ENCODE data around the gene SLC22A1. TPM values are rescaled to one million over a fixed set of nuclear protein-coding genes. Genes with fewer than 3 reads are reported as not detected.

Gene SLC22A1
- polyA plus RNA-seq, 1 donor from 2014 or later: 0.71 TPM

GRCh38 chr6:160082627-160083026, 39.0 kb upstream of the SLC22A1 start:
- Histone ChIP-seq H3K4me3 (ENCODE audit: low read length) (no peak overlapping the region), H4K20me1 (ENCODE audit: insufficient read depth) (no peaks in the 10 kb centered on the region), H3K9me3 (ENCODE audit: low read length) (no peaks in the 10 kb centered on the region), H3F3A (ENCODE audit: insufficient read depth, low read length, poor library complexity, severe bottlenecking) (no peaks in the 10 kb centered on the region), H3K9ac (ENCODE audit: low read length) (no peak overlapping the region), H3K36me3 (ENCODE audit: insufficient read depth, low read length) (peaks cover 8% of the 10 kb centered on the region), H2AFZ (ENCODE audit: low read depth, low read length) (no peak overlapping the region), H3K27ac (ENCODE audit: low read length) (no peak overlapping the region), H3K79me2 (replicated peaks; ENCODE audit: insufficient read depth, low read length) (no peaks in the 10 kb centered on the region), H3K27me3 (ENCODE audit: insufficient read depth, low read depth, low read length) (no peaks in the 10 kb centered on the region), H3K4me2 (ENCODE audit: low read length) (no peak overlapping the region), H3K9me2 (ENCODE audit: insufficient read depth, low read length) (no peaks in the 10 kb centered on the region)
- TF ChIP-seq POLR2AphosphoS5 (IDR thresholded peaks at IDR 0.05): no peak
- no peak for TF ChIP-seq EP300 (conservative IDR thresholded peaks at IDR 0.05; ENCODE audit: poor library complexity, severe bottlenecking)
- no peak for TF ChIP-seq REST (IDR thresholded peaks at IDR 0.05; ENCODE audit: borderline replicate concordance)
- no peak for TF ChIP-seq EZH2 (IDR thresholded peaks at IDR 0.05; ENCODE audit: borderline replicate concordance, insufficient read depth, low read length, poor library complexity, severe bottlenecking)
- TF ChIP-seq SMC3 (conservative IDR thresholded peaks at IDR 0.05; ENCODE audit: poor library complexity): no peak
- no peak for TF ChIP-seq RAD21 (conservative IDR thresholded peaks at IDR 0.05)
- TF ChIP-seq CTCF (IDR thresholded peaks at IDR 0.05; ENCODE audit: poor library complexity, severe bottlenecking): no peak
- TF ChIP-seq MXI1 (conservative IDR thresholded peaks at IDR 0.05; ENCODE audit: poor library complexity, severe bottlenecking): no peak

- Histone ChIP-seq H3K4me2 (ENCODE audit: low read length) (no peak overlapping the region), H3K9me2 (ENCODE audit: insufficient read depth, low read length) (no peaks in the 10 kb centered on the region)
Measured at GRCh38 chr6:160084198-160084776, 37.3 kb upstream of the SLC22A1 start.

More at GRCh38 chr6:160084198-160084776, 37.3 kb upstream of the SLC22A1 start:
- no peaks in the 10 kb centered on the region for H3K79me2 ChIP-seq (replicated peaks; ENCODE audit: insufficient read depth, low read length)
- H3K27me3 ChIP-seq (ENCODE audit: insufficient read depth, low read depth, low read length): no peaks in the 10 kb centered on the region
- no peak overlapping the region for H3K9ac ChIP-seq (ENCODE audit: low read length)
- no peaks in the 10 kb centered on the region for H3K9me3 ChIP-seq (ENCODE audit: low read length)
- H3F3A ChIP-seq (ENCODE audit: insufficient read depth, low read length, poor library complexity, severe bottlenecking): no peaks in the 10 kb centered on the region
- no peak overlapping the region for H2AFZ ChIP-seq (ENCODE audit: low read depth, low read length)
- H3K27ac ChIP-seq (ENCODE audit: low read length): no peak overlapping the region
- peaks cover 8% of the 10 kb centered on the region for H3K36me3 ChIP-seq (ENCODE audit: insufficient read depth, low read length)
- TF ChIP-seq REST (IDR thresholded peaks at IDR 0.05; ENCODE audit: borderline replicate concordance) (no peak), EZH2 (IDR thresholded peaks at IDR 0.05; ENCODE audit: borderline replicate concordance, insufficient read depth, low read length, poor library complexity, severe bottlenecking) (no peak), POLR2AphosphoS5 (IDR thresholded peaks at IDR 0.05) (no peak), SMC3 (conservative IDR thresholded peaks at IDR 0.05; ENCODE audit: poor library complexity) (no peak), EP300 (conservative IDR thresholded peaks at IDR 0.05; ENCODE audit: poor library complexity, severe bottlenecking) (no peak), MXI1 (conservative IDR thresholded peaks at IDR 0.05; ENCODE audit: poor library complexity, severe bottlenecking) (no peak), TAF1 (IDR thresholded peaks at IDR 0.05; ENCODE audit: low read depth) (no peak), CTCF (IDR thresholded peaks at IDR 0.05; ENCODE audit: poor library complexity, severe bottlenecking) (no peak), RAD21 (conservative IDR thresholded peaks at IDR 0.05) (no peak)
- no peaks in the 10 kb centered on the region for H4K20me1 ChIP-seq (ENCODE audit: insufficient read depth)
- no peak overlapping the region for H3K4me3 ChIP-seq (ENCODE audit: low read length)
